Measurements from ENCODE around the gene ABCA2. TPM values are rescaled to one million over a fixed set of nuclear protein-coding genes. Genes with fewer than 3 reads are reported as not detected.

ABCA2 gene
- total and polyA plus RNA-seq, 9 of the 15 experiments (the other 6 are each of a cell fraction or from before 2014, with no cell fraction given): 0.69 to 16.3 (median 6.1) TPM; not detected in 2

DNA sequence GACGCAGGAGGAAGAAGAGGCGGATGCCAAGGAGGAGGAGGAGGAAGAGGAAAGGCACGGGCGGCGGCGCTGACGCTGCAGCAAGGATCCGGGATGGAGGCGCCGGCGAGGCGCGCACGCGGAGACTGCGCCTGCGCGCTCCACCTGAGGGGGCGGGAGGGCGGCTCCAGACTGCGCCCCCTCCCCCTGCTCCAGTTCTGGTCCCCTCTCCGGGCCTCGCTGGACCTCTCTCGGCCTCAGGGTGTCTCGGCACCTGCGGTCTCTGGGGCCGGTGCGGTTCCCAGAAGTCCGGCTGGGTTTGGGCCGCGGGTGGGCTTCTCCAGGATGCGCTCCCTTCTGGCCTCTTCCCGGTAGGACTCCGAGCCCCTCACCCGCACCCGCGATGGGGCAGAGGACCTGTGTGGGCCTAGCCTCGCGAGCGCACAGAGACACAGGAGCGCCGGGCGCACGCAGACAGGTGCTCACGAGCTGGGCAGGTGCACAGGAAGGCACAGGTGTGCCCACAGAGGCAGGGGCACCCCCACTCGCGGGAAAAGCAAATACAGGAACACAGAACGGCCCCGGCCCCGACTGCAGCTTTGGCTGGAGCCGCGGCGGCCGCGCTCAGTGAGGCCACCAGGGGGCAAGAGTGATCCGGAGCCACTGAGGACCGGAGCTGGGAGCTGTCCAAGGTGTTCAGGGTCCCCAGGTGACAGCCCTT lies 18.2 kb upstream of the ABCA2 start, which contains the start of gene NPDC1 (continued):
- TF ChIP-seq, protein P1, sequence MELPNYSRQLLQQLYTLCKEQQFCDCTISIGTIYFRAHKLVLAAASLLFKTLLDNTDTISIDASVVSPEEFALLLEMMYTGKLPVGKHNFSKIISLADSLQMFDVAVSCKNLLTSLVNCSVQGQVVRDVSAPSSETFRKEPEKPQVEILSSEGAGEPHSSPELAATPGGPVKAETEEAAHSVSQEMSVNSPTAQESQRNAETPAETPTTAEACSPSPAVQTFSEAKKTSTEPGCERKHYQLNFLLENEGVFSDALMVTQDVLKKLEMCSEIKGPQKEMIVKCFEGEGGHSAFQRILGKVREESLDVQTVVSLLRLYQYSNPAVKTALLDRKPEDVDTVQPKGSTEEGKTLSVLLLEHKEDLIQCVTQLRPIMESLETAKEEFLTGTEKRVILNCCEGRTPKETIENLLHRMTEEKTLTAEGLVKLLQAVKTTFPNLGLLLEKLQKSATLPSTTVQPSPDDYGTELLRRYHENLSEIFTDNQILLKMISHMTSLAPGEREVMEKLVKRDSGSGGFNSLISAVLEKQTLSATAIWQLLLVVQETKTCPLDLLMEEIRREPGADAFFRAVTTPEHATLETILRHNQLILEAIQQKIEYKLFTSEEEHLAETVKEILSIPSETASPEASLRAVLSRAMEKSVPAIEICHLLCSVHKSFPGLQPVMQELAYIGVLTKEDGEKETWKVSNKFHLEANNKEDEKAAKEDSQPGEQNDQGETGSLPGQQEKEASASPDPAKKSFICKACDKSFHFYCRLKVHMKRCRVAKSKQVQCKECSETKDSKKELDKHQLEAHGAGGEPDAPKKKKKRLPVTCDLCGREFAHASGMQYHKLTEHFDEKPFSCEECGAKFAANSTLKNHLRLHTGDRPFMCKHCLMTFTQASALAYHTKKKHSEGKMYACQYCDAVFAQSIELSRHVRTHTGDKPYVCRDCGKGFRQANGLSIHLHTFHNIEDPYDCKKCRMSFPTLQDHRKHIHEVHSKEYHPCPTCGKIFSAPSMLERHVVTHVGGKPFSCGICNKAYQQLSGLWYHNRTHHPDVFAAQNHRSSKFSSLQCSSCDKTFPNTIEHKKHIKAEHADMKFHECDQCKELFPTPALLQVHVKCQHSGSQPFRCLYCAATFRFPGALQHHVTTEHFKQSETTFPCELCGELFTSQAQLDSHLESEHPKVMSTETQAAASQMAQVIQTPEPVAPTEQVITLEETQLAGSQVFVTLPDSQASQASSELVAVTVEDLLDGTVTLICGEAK (IDR thresholded peaks at IDR 0.05): 0 out of 2 replicates have a peak, but pooled peaks have one; percentile 42
- TF ChIP-seq, protein P1 (CRISPR knock-in tag; IDR thresholded peaks at IDR 0.05): no peak
- TF ChIP-seq PTBP1 (IDR thresholded peaks at IDR 0.05; ENCODE audit: low read depth, low read length) (no peak), SMAD2 (IDR thresholded peaks at IDR 0.05; ENCODE audit: low read depth, low read length) (no peak), CREB1 (IDR thresholded peaks at IDR 0.05) (no peak), CREB1 (CRISPR knock-in tag; IDR thresholded peaks at IDR 0.05) (0 out of 2 replicates have a peak, but pooled peaks have one; percentile 33)
- TF ChIP-seq, protein P2, sequence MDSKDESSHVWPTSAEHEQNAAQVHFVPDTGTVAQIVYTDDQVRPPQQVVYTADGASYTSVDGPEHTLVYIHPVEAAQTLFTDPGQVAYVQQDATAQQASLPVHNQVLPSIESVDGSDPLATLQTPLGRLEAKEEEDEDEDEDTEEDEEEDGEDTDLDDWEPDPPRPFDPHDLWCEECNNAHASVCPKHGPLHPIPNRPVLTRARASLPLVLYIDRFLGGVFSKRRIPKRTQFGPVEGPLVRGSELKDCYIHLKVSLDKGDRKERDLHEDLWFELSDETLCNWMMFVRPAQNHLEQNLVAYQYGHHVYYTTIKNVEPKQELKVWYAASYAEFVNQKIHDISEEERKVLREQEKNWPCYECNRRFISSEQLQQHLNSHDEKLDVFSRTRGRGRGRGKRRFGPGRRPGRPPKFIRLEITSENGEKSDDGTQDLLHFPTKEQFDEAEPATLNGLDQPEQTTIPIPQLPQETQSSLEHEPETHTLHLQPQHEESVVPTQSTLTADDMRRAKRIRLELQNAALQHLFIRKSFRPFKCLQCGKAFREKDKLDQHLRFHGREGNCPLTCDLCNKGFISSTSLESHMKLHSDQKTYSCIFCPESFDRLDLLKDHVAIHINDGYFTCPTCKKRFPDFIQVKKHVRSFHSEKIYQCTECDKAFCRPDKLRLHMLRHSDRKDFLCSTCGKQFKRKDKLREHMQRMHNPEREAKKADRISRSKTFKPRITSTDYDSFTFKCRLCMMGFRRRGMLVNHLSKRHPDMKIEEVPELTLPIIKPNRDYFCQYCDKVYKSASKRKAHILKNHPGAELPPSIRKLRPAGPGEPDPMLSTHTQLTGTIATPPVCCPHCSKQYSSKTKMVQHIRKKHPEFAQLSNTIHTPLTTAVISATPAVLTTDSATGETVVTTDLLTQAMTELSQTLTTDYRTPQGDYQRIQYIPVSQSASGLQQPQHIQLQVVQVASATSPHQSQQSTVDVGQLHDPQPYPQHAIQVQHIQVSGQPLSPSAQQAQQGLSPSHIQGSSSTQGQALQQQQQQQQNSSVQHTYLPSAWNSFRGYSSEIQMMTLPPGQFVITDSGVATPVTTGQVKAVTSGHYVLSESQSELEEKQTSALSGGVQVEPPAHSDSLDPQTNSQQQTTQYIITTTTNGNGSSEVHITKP (IDR thresholded peaks at IDR 0.05; ENCODE audit: partially characterized antibody): no peak
- TF ChIP-seq, protein P3, sequence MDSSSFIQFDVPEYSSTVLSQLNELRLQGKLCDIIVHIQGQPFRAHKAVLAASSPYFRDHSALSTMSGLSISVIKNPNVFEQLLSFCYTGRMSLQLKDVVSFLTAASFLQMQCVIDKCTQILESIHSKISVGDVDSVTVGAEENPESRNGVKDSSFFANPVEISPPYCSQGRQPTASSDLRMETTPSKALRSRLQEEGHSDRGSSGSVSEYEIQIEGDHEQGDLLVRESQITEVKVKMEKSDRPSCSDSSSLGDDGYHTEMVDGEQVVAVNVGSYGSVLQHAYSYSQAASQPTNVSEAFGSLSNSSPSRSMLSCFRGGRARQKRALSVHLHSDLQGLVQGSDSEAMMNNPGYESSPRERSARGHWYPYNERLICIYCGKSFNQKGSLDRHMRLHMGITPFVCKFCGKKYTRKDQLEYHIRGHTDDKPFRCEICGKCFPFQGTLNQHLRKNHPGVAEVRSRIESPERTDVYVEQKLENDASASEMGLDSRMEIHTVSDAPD (CRISPR knock-in tag; IDR thresholded peaks at IDR 0.05): no peak
- TF ChIP-seq, protein P4, sequence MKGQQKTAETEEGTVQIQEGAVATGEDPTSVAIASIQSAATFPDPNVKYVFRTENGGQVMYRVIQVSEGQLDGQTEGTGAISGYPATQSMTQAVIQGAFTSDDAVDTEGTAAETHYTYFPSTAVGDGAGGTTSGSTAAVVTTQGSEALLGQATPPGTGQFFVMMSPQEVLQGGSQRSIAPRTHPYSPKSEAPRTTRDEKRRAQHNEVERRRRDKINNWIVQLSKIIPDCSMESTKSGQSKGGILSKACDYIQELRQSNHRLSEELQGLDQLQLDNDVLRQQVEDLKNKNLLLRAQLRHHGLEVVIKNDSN (CRISPR knock-in tag; IDR thresholded peaks at IDR 0.05): peak; percentile 35; the same call in 1 of the 2 replicates
- TF ChIP-seq, protein P5, sequence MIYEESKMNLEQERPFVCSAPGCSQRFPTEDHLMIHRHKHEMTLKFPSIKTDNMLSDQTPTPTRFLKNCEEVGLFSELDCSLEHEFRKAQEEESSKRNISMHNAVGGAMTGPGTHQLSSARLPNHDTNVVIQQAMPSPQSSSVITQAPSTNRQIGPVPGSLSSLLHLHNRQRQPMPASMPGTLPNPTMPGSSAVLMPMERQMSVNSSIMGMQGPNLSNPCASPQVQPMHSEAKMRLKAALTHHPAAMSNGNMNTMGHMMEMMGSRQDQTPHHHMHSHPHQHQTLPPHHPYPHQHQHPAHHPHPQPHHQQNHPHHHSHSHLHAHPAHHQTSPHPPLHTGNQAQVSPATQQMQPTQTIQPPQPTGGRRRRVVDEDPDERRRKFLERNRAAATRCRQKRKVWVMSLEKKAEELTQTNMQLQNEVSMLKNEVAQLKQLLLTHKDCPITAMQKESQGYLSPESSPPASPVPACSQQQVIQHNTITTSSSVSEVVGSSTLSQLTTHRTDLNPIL (CRISPR knock-in tag; IDR thresholded peaks at IDR 0.05): no peak
